ENCODE results near the gene KRTAP3-2. TPM values are rescaled to one million over a fixed set of nuclear protein-coding genes. Genes with fewer than 3 reads are reported as not detected.

The KRTAP3-2 gene
- total and polyA plus RNA-seq, 9 donors = 0.18 to 1.6 (median 0.49) TPM

DNA sequence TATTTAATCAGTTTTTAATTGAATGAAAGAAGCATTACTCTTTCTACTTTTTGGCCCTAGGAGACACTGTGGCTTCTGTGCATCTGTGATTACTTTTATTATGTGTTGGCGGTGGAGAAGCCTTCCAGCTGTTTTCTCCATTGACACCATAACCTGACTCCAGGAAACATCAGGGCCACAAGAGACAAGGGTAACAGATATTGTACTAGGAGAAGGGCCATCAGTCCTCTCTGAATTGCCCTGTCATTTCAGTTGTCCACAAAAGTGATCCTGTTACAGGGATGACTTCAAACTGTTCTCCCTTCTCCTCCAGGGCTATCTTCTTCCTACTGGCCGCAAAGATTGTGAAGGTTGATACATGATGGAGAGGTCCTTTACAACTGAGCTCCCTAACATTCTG lies 47.6 kb downstream of the KRTAP3-2 start:
- H3K36me3 ChIP-seq (ENCODE audit: control insufficient read depth, insufficient read depth, low read length) = no peaks in the 10 kb centered on the region
- no peak overlapping the region for H3K4me3 ChIP-seq (ENCODE audit: low read length)
- H3K9me3 ChIP-seq (replicated peaks; ENCODE audit: control insufficient read depth, low read depth, low read length) = no peaks in the 10 kb centered on the region
- WGBS (ENCODE audit: insufficient coverage) = no CpG with 5 or more reads among the region's 2 CpGs
- DNase-seq = no peak
- peaks cover 3% of the 10 kb centered on the region for H3K4me1 ChIP-seq (ENCODE audit: control insufficient read depth, insufficient read depth, low read length)
- H3K27ac ChIP-seq (ENCODE audit: low read length) = no peak overlapping the region
- H3K27me3 ChIP-seq (ENCODE audit: control insufficient read depth, insufficient read depth, low read length) = peaks cover 3% of the 10 kb centered on the region

- DNase-seq = no peak
- Histone ChIP-seq H3K27ac (ENCODE audit: low read length) (no peak overlapping the region), H3K27me3 (ENCODE audit: control insufficient read depth, insufficient read depth, low read length) (peaks cover 3% of the 10 kb centered on the region), H3K4me3 (ENCODE audit: low read length) (no peak overlapping the region), H3K4me1 (ENCODE audit: control insufficient read depth, insufficient read depth, low read length) (peaks cover 3% of the 10 kb centered on the region), H3K36me3 (ENCODE audit: control insufficient read depth, insufficient read depth, low read length) (no peaks in the 10 kb centered on the region), H3K9me3 (replicated peaks; ENCODE audit: control insufficient read depth, low read depth, low read length) (no peaks in the 10 kb centered on the region)
- WGBS (ENCODE audit: insufficient coverage) = no CpG with 5 or more reads among the region's 2 CpGs
Measured at GRCh38 chr17:40951011-40951622, 48.6 kb downstream of the KRTAP3-2 start.

DNA sequence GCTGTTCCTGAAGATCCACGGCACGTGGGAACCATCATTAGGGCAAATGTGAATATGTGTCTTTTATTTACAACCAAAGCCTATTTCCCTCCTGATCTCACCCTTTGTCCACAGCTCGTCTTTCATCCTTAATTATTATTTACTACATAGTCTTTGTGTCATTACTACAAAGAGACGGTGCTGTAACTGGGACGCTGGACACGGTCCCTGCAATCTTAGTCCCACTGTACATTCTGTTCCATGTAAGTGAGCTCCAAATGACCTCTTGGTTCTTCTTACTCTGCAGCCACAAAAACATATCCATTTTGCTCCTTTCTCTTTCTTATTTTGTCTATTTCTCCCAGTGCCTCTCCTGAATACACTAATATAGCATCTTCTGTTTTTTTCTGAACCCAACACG lies 49.5 kb downstream of the KRTAP3-2 start:
- DNase-seq = no peak
- peaks cover 6% of the 10 kb centered on the region for H3K27me3 ChIP-seq (ENCODE audit: control insufficient read depth, insufficient read depth, low read length)
- H3K4me3 ChIP-seq (ENCODE audit: low read length) = no peak overlapping the region

GRCh38 chr17:40949418-40949817 lies 50.3 kb downstream of the KRTAP3-2 start:
- 9% methylated on average over 10 of the region's 10 CpGs for WGBS (ENCODE audit: insufficient coverage)
- no peak overlapping the region for H3K27ac ChIP-seq (ENCODE audit: low read length)

More for the DNA sequence above, 49.5 kb downstream of the KRTAP3-2 start:
- 43% methylated on average over 3 of the region's 7 CpGs for WGBS (ENCODE audit: insufficient coverage)
- H3K27ac ChIP-seq (ENCODE audit: low read length) = no peak overlapping the region
- H3K9me3 ChIP-seq (replicated peaks; ENCODE audit: control insufficient read depth, low read depth, low read length) = no peaks in the 10 kb centered on the region
- H3K4me1 ChIP-seq (ENCODE audit: control insufficient read depth, insufficient read depth, low read length) = peaks cover 3% of the 10 kb centered on the region
- H3K36me3 ChIP-seq (ENCODE audit: control insufficient read depth, insufficient read depth, low read length) = no peaks in the 10 kb centered on the region

More at GRCh38 chr17:40949418-40949817, 50.3 kb downstream of the KRTAP3-2 start:
- peak; percentile 46 for DNase-seq
- H3K36me3 ChIP-seq (ENCODE audit: control insufficient read depth, insufficient read depth, low read length) = no peaks in the 10 kb centered on the region
- peaks cover 3% of the 10 kb centered on the region for H3K4me1 ChIP-seq (ENCODE audit: control insufficient read depth, insufficient read depth, low read length)
- no peaks in the 10 kb centered on the region for H3K9me3 ChIP-seq (replicated peaks; ENCODE audit: control insufficient read depth, low read depth, low read length)
- H3K27me3 ChIP-seq (ENCODE audit: control insufficient read depth, insufficient read depth, low read length) = peaks cover 6% of the 10 kb centered on the region
- H3K4me3 ChIP-seq (ENCODE audit: low read length) = no peak overlapping the region

Other genes with a start within 250 kb of the KRTAP3-2 start
Only the 30 nearest of the 37 such genes appear.
- gene KRT28, start 199.9 kb downstream of the KRTAP3-2 start, total RNA-seq = not detected
- not detected for gene KRT28, start 199.9 kb downstream of the KRTAP3-2 start, polyA plus RNA-seq (ENCODE audit: insufficient read depth in 1 of 8, insufficient read length in 8 of 8, low replicate concordance in 1 of 8)
- gene KRT10, start 177.3 kb downstream of the KRTAP3-2 start, total RNA-seq = 11.6 TPM
- gene KRT10, start 177.3 kb downstream of the KRTAP3-2 start, polyA plus RNA-seq (ENCODE audit: insufficient read depth in 1 of 8, insufficient read length in 8 of 8, low replicate concordance in 1 of 8) = 100 to 1,000 TPM in 1 of 8 donors, 10 to 100 TPM in 7; 33.5 to 261 (median 47.3) TPM
- gene KRT12, start 132.7 kb downstream of the KRTAP3-2 start, total RNA-seq = not detected
- gene KRT12, start 132.7 kb downstream of the KRTAP3-2 start, polyA plus RNA-seq (ENCODE audit: insufficient read depth in 1 of 8, insufficient read length in 8 of 8, low replicate concordance in 1 of 8) = 1 to 10 TPM in 1 of 8 donors, under 1 TPM in 7; 0.14 to 1.2 (median 0.22) TPM
- gene KRT20, start 114.7 kb downstream of the KRTAP3-2 start, total RNA-seq = not detected
- under 1 TPM in 4 of 8 donors, not detected in 4; 0.13 to 0.59 (median 0.35) TPM for gene KRT20, start 114.7 kb downstream of the KRTAP3-2 start, polyA plus RNA-seq (ENCODE audit: insufficient read depth in 1 of 8, insufficient read length in 8 of 8, low replicate concordance in 1 of 8)
- gene KRT23, start 62.3 kb downstream of the KRTAP3-2 start, total RNA-seq = 0.27 TPM
- gene KRT23, start 62.3 kb downstream of the KRTAP3-2 start, polyA plus RNA-seq (ENCODE audit: insufficient read depth in 1 of 8, insufficient read length in 8 of 8, low replicate concordance in 1 of 8) = 1 to 10 TPM in 1 of 8 donors, under 1 TPM in 6, not detected in 1; 0.08 to 6.5 (median 0.22) TPM
- 3.8 TPM for gene KRT39, start 33.0 kb downstream of the KRTAP3-2 start, total RNA-seq
- gene KRT39, start 33.0 kb downstream of the KRTAP3-2 start, polyA plus RNA-seq (ENCODE audit: insufficient read depth in 1 of 8, insufficient read length in 8 of 8, low replicate concordance in 1 of 8) = 1 to 10 TPM; 2.1 to 8.1 (median 6.3) TPM
- gene KRT40, start 15.6 kb downstream of the KRTAP3-2 start, total RNA-seq = 11.0 TPM
- gene KRT40, start 15.6 kb downstream of the KRTAP3-2 start, polyA plus RNA-seq (ENCODE audit: insufficient read depth in 1 of 8, insufficient read length in 8 of 8, low replicate concordance in 1 of 8) = 10 to 100 TPM in 4 of 8 donors, 1 to 10 TPM in 4; 3.7 to 16.2 (median 10.1) TPM
- gene KRTAP3-3, start 5.7 kb downstream of the KRTAP3-2 start, total RNA-seq = not detected
- gene KRTAP3-3, start 5.7 kb downstream of the KRTAP3-2 start, polyA plus RNA-seq (ENCODE audit: insufficient read depth in 1 of 8, insufficient read length in 8 of 8, low replicate concordance in 1 of 8) = under 1 TPM in 1 of 8 donors, not detected in 7; 0.40 TPM
- gene KRTAP3-1, start 9.2 kb upstream of the KRTAP3-2 start, total RNA-seq = not detected
- gene KRTAP3-1, start 9.2 kb upstream of the KRTAP3-2 start, polyA plus RNA-seq (ENCODE audit: insufficient read depth in 1 of 8, insufficient read length in 8 of 8, low replicate concordance in 1 of 8) = not detected
- gene KRTAP1-5, start 27.3 kb upstream of the KRTAP3-2 start, total RNA-seq = not detected
- not detected for gene KRTAP1-5, start 27.3 kb upstream of the KRTAP3-2 start, polyA plus RNA-seq (ENCODE audit: insufficient read depth in 1 of 8, insufficient read length in 8 of 8, low replicate concordance in 1 of 8)
- gene KRTAP1-4, start 30.3 kb upstream of the KRTAP3-2 start, total RNA-seq = not detected
- gene KRTAP1-4, start 30.3 kb upstream of the KRTAP3-2 start, polyA plus RNA-seq (ENCODE audit: insufficient read depth in 1 of 8, insufficient read length in 8 of 8, low replicate concordance in 1 of 8) = not detected
- gene KRTAP1-3, start 35.0 kb upstream of the KRTAP3-2 start, total RNA-seq = not detected
- gene KRTAP1-3, start 35.0 kb upstream of the KRTAP3-2 start, polyA plus RNA-seq (ENCODE audit: insufficient read depth in 1 of 8, insufficient read length in 8 of 8, low replicate concordance in 1 of 8) = under 1 TPM in 2 of 8 donors, not detected in 6; 0.12 to 0.32 TPM
- gene KRTAP1-1, start 41.5 kb upstream of the KRTAP3-2 start, total RNA-seq = not detected
- gene KRTAP1-1, start 41.5 kb upstream of the KRTAP3-2 start, polyA plus RNA-seq (ENCODE audit: insufficient read depth in 1 of 8, insufficient read length in 8 of 8, low replicate concordance in 1 of 8) = not detected
- not detected for gene KRTAP2-1, start 47.4 kb upstream of the KRTAP3-2 start, total RNA-seq
- not detected for gene KRTAP2-1, start 47.4 kb upstream of the KRTAP3-2 start, polyA plus RNA-seq (ENCODE audit: insufficient read depth in 1 of 8, insufficient read length in 8 of 8, low replicate concordance in 1 of 8)
- gene KRTAP2-2, start 55.3 kb upstream of the KRTAP3-2 start, total RNA-seq = not detected
- not detected for gene KRTAP2-2, start 55.3 kb upstream of the KRTAP3-2 start, polyA plus RNA-seq (ENCODE audit: insufficient read depth in 1 of 8, insufficient read length in 8 of 8, low replicate concordance in 1 of 8)
- gene KRTAP2-3, start 60.2 kb upstream of the KRTAP3-2 start, total RNA-seq = not detected
- not detected for gene KRTAP2-3, start 60.2 kb upstream of the KRTAP3-2 start, polyA plus RNA-seq (ENCODE audit: insufficient read depth in 1 of 8, insufficient read length in 8 of 8, low replicate concordance in 1 of 8)
- gene KRTAP2-4, start 66.0 kb upstream of the KRTAP3-2 start, total RNA-seq = not detected
- not detected for gene KRTAP2-4, start 66.0 kb upstream of the KRTAP3-2 start, polyA plus RNA-seq (ENCODE audit: insufficient read depth in 1 of 8, insufficient read length in 8 of 8, low replicate concordance in 1 of 8)
- not detected for gene KRTAP4-7, start 84.2 kb upstream of the KRTAP3-2 start, total RNA-seq
- gene KRTAP4-7, start 84.2 kb upstream of the KRTAP3-2 start, polyA plus RNA-seq (ENCODE audit: insufficient read depth in 1 of 8, insufficient read length in 8 of 8, low replicate concordance in 1 of 8) = not detected
- not detected for gene KRTAP4-8, start 98.2 kb upstream of the KRTAP3-2 start, total RNA-seq
- gene KRTAP4-8, start 98.2 kb upstream of the KRTAP3-2 start, polyA plus RNA-seq (ENCODE audit: insufficient read depth in 1 of 8, insufficient read length in 8 of 8, low replicate concordance in 1 of 8) = not detected
- not detected for gene KRTAP4-16, start 102.3 kb upstream of the KRTAP3-2 start, total RNA-seq
- gene KRTAP4-16, start 102.3 kb upstream of the KRTAP3-2 start, polyA plus RNA-seq (ENCODE audit: insufficient read depth in 1 of 8, insufficient read length in 8 of 8, low replicate concordance in 1 of 8) = not detected
- not detected for gene KRTAP4-9, start 105.5 kb upstream of the KRTAP3-2 start, total RNA-seq
- gene KRTAP4-9, start 105.5 kb upstream of the KRTAP3-2 start, polyA plus RNA-seq (ENCODE audit: insufficient read depth in 1 of 8, insufficient read length in 8 of 8, low replicate concordance in 1 of 8) = under 1 TPM in 1 of 8 donors, not detected in 7; 0.31 TPM
- not detected for gene KRTAP4-11, start 118.5 kb upstream of the KRTAP3-2 start, total RNA-seq
- gene KRTAP4-11, start 118.5 kb upstream of the KRTAP3-2 start, polyA plus RNA-seq (ENCODE audit: insufficient read depth in 1 of 8, insufficient read length in 8 of 8, low replicate concordance in 1 of 8) = not detected
- gene KRTAP4-12, start 124.3 kb upstream of the KRTAP3-2 start, total RNA-seq = not detected
- not detected for gene KRTAP4-12, start 124.3 kb upstream of the KRTAP3-2 start, polyA plus RNA-seq (ENCODE audit: insufficient read depth in 1 of 8, insufficient read length in 8 of 8, low replicate concordance in 1 of 8)
- not detected for gene KRTAP4-6, start 140.6 kb upstream of the KRTAP3-2 start, total RNA-seq
- gene KRTAP4-6, start 140.6 kb upstream of the KRTAP3-2 start, polyA plus RNA-seq (ENCODE audit: insufficient read depth in 1 of 8, insufficient read length in 8 of 8, low replicate concordance in 1 of 8) = not detected
- gene KRTAP4-5, start 149.9 kb upstream of the KRTAP3-2 start, total RNA-seq = not detected
- gene KRTAP4-5, start 149.9 kb upstream of the KRTAP3-2 start, polyA plus RNA-seq (ENCODE audit: insufficient read depth in 1 of 8, insufficient read length in 8 of 8, low replicate concordance in 1 of 8) = not detected
- not detected for gene KRTAP4-4, start 160.8 kb upstream of the KRTAP3-2 start, total RNA-seq
- gene KRTAP4-4, start 160.8 kb upstream of the KRTAP3-2 start, polyA plus RNA-seq (ENCODE audit: insufficient read depth in 1 of 8, insufficient read length in 8 of 8, low replicate concordance in 1 of 8) = not detected
- not detected for gene KRTAP4-3, start 168.3 kb upstream of the KRTAP3-2 start, total RNA-seq
- gene KRTAP4-3, start 168.3 kb upstream of the KRTAP3-2 start, polyA plus RNA-seq (ENCODE audit: insufficient read depth in 1 of 8, insufficient read length in 8 of 8, low replicate concordance in 1 of 8) = not detected
- gene KRTAP4-2, start 178.3 kb upstream of the KRTAP3-2 start, total RNA-seq = not detected
- gene KRTAP4-2, start 178.3 kb upstream of the KRTAP3-2 start, polyA plus RNA-seq (ENCODE audit: insufficient read depth in 1 of 8, insufficient read length in 8 of 8, low replicate concordance in 1 of 8) = not detected
- not detected for gene KRTAP4-1, start 185.0 kb upstream of the KRTAP3-2 start, total RNA-seq
- gene KRTAP4-1, start 185.0 kb upstream of the KRTAP3-2 start, polyA plus RNA-seq (ENCODE audit: insufficient read depth in 1 of 8, insufficient read length in 8 of 8, low replicate concordance in 1 of 8) = not detected
- gene KRTAP9-1, start 190.0 kb upstream of the KRTAP3-2 start, total RNA-seq = not detected
- not detected for gene KRTAP9-1, start 190.0 kb upstream of the KRTAP3-2 start, polyA plus RNA-seq (ENCODE audit: insufficient read depth in 1 of 8, insufficient read length in 8 of 8, low replicate concordance in 1 of 8)

Measured in muscle of leg (tissue), 11 donors.